ENCODE results near the gene VAMP4. TPM values are rescaled to one million over a fixed set of nuclear protein-coding genes. Genes with fewer than 3 reads are reported as not detected.

VAMP4 gene
- total and polyA plus RNA-seq, 10 donors, result 7.4 to 21.7 (median 14.8) TPM

GRCh38 chr1:171670739-171671138 is 71.1 kb downstream of the VAMP4 start:
- no peaks in the 10 kb centered on the region for H3K4me1 ChIP-seq
- no peaks in the 10 kb centered on the region for H3K36me3 ChIP-seq
- intact Hi-C loops (cut with DNase I; ENCODE audit: low total_unique reads), result no loop called here
- no peaks in the 10 kb centered on the region for H3K9me3 ChIP-seq
- TF ChIP-seq POLR2AphosphoS5 (IDR thresholded peaks at IDR 0.05) (no peak), POLR2A (IDR thresholded peaks at IDR 0.05) (no peak), CTCF (IDR thresholded peaks at IDR 0.05 in 8 of 11, conservative IDR thresholded peaks at IDR 0.05 in 3 of 11) (no peak)
- no peak for DNase-seq
- no peaks in the 10 kb centered on the region for H3K27me3 ChIP-seq (replicated peaks in 1 of 7)
- WGBS, 5 donors, result 95 to 98% (median 97%) methylated on average over 24 to 28 of the region's 28 CpGs
- H3K27ac ChIP-seq, result no peak overlapping the region
- no peak overlapping the region for H3K4me3 ChIP-seq

- H3K4me1 ChIP-seq, result no peaks in the 10 kb centered on the region
- intact Hi-C loops (cut with DNase I; ENCODE audit: low total_unique reads), result no loop called here
- WGBS, 5 donors, result 91 to 96% (median 93%) methylated on average over 5 of the region's 5 CpGs
- H3K9me3 ChIP-seq, result no peaks in the 10 kb centered on the region
- no peak for TF ChIP-seq POLR2AphosphoS5 (IDR thresholded peaks at IDR 0.05)
- no peak for TF ChIP-seq CTCF (IDR thresholded peaks at IDR 0.05 in 8 of 11, conservative IDR thresholded peaks at IDR 0.05 in 3 of 11)
- no peak for TF ChIP-seq POLR2A (IDR thresholded peaks at IDR 0.05)
- no peaks in the 10 kb centered on the region for H3K27me3 ChIP-seq (replicated peaks in 1 of 7)
- H3K36me3 ChIP-seq, result no peaks in the 10 kb centered on the region
- no peak overlapping the region for H3K27ac ChIP-seq
- H3K4me3 ChIP-seq, result no peak overlapping the region
- no peak for DNase-seq
Measured at GRCh38 chr1:171668372-171668771, 73.5 kb downstream of the VAMP4 start.

- intact Hi-C loops (cut with DNase I; ENCODE audit: low total_unique reads), result no loop called here
- no peak for TF ChIP-seq POLR2AphosphoS5 (IDR thresholded peaks at IDR 0.05)
- no peak for TF ChIP-seq CTCF (IDR thresholded peaks at IDR 0.05 in 8 of 11, conservative IDR thresholded peaks at IDR 0.05 in 3 of 11)
- TF ChIP-seq POLR2A (IDR thresholded peaks at IDR 0.05), result no peak
- no peak overlapping the region for H3K27ac ChIP-seq
- H3K27me3 ChIP-seq (replicated peaks in 1 of 7), result no peaks in the 10 kb centered on the region
- no peak overlapping the region for H3K4me3 ChIP-seq
- no peaks in the 10 kb centered on the region for H3K9me3 ChIP-seq
- H3K4me1 ChIP-seq, result no peaks in the 10 kb centered on the region
- no peaks in the 10 kb centered on the region for H3K36me3 ChIP-seq
- 88 to 96% (median 90%) methylated on average over 4 of the region's 4 CpGs for WGBS, 5 donors
- DNase-seq, result no peak
Measured at GRCh38 chr1:171666114-171666769, 75.6 kb downstream of the VAMP4 start.

DNA sequence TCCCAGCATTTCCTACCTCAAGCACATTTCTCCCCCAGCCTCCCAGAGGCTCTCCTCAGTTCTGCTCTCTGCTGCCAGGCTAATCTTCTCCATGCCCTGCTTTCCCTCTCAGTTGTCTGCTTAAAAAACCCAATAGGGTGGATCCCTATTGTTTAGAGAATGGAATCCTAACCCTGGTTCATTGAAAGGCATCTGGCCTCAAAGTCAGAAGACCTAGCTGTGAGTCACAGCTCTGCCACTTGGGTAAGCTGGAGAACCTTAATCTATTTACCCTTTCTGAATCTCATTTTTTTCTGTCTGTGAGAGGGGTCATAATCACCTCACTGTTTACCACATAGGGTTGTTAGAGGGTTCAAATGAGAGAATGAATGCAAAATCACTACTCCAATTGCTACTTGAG is 76.9 kb downstream of the VAMP4 start:
- no peak overlapping the region for H3K27ac ChIP-seq
- no peaks in the 10 kb centered on the region for H3K36me3 ChIP-seq
- no peaks in the 10 kb centered on the region for H3K9me3 ChIP-seq
- no peaks in the 10 kb centered on the region for H3K4me1 ChIP-seq
- no peak for DNase-seq
- no peak overlapping the region for H3K4me3 ChIP-seq
- intact Hi-C loops (cut with DNase I; ENCODE audit: low total_unique reads), result no loop called here
- H3K27me3 ChIP-seq (replicated peaks in 1 of 7), result no peaks in the 10 kb centered on the region
- TF ChIP-seq POLR2A (IDR thresholded peaks at IDR 0.05) (no peak), CTCF (IDR thresholded peaks at IDR 0.05 in 8 of 11, conservative IDR thresholded peaks at IDR 0.05 in 3 of 11) (no peak), POLR2AphosphoS5 (IDR thresholded peaks at IDR 0.05) (no peak)
